Activated CD8-positive, alpha-beta T cell treated with anti-CD3 and anti-CD28 coated beads for 36 hours (primary cell): Measurements from ENCODE around the gene ATP6V1C2. TPM values are rescaled to one million over a fixed set of nuclear protein-coding genes. Genes with fewer than 3 reads are reported as not detected.
"Not testable (repeated sequence)": the region's sequence is repeated elsewhere in the genome, so short reads cannot be mapped to it uniquely, and the experiment has no call there.

Source experiments
- ATAC-seq: fragments of 200-7000 bp; cut with Tn5 transposase; one replicate; pipeline ENCODE4 v1.10.0; 2021; ENCODE audit warnings: mild to moderate bottlenecking, moderate library complexity
- CTCF ChIA-PET: fragments of 350-600 bp; sonication (Branson Sonifier 250); formaldehyde crosslinking; loops from one replicate; lab custom pipeline; 2021; ENCODE audit warnings: antibody characterized with exemption; lab: Charles Lee
- POLR2A ChIA-PET: fragments of 350-600 bp; sonication (Branson Sonifier 250); formaldehyde crosslinking; loops from one replicate; lab custom pipeline; 2021; ENCODE audit warnings: antibody characterized with exemption; lab: Charles Lee
- DNase-seq: peaks from one replicate; pipeline ENCODE4 v3.0.0-alpha.2; 2020
- H3K27ac Mint-ChIP-seq: one replicate; pipeline ENCODE4 v1.8.0; 2021; ENCODE audit warnings: mild to moderate bottlenecking, mixed read lengths
- H3K27me3 Mint-ChIP-seq: one replicate; pipeline ENCODE4 v1.8.0; 2021; ENCODE audit warnings: mixed read lengths
- H3K36me3 Mint-ChIP-seq: one replicate; pipeline ENCODE4 v1.8.0; 2021; ENCODE audit warnings: low read depth, mixed read lengths
- H3K4me1 Mint-ChIP-seq: one replicate; pipeline ENCODE4 v1.8.0; 2021; ENCODE audit warnings: low read depth, mixed read lengths
- H3K4me3 Mint-ChIP-seq: one replicate; pipeline ENCODE4 v1.8.0; 2021; ENCODE audit warnings: mild to moderate bottlenecking, moderate library complexity, mixed read lengths
- H3K9me3 Mint-ChIP-seq: one replicate; pipeline ENCODE4 v1.8.0; 2021; ENCODE audit warnings: mixed read lengths
- CTCF ChIP-seq: fragments of 200-600 bp; IDR thresholded peaks from one replicate; pipeline ENCODE4 v1.8.0; 2022; ENCODE audit warnings: antibody characterized with exemption, mild to moderate bottlenecking
- intact Hi-C: fragments of 100-400 bp; cut with micrococcal nuclease; formaldehyde crosslinking; loops from one replicate; pipeline ENCODE4 v1.10.0; 2022
- total RNA-seq, 2 experiments: library from RNA; stranded (reverse); gene quantifications; one replicate each; pipeline ENCODE4 v1.2.3, GENCODE V29; 2021

ATP6V1C2 gene
- total RNA-seq, 2 experiments from 2014 or later, result not detected

- H3K4me3 Mint-ChIP-seq, result no peak overlapping the region
- no peak for ATAC-seq
- peaks cover 51% of the 10 kb centered on the region for H3K36me3 Mint-ChIP-seq
- no peak for TF ChIP-seq CTCF
- no peak overlapping the region for H3K27ac Mint-ChIP-seq
- DNase-seq, result no peak
- no peaks in the 10 kb centered on the region for H3K9me3 Mint-ChIP-seq
- no peaks in the 10 kb centered on the region for H3K27me3 Mint-ChIP-seq
- ChIA-PET POLR2A (no interaction called here), CTCF (no interaction called here)
- H3K4me1 Mint-ChIP-seq, result peaks cover 39% of the 10 kb centered on the region
- intact Hi-C loops, result no loop called here
These were observed 85.1 kb downstream of the ATP6V1C2 start for GRCh38 chr2:10806543-10806942.

- H3K9me3 Mint-ChIP-seq, result no peaks in the 10 kb centered on the region
- peak overlapping the region; percentile 84 for H3K4me3 Mint-ChIP-seq
- H3K4me1 Mint-ChIP-seq, result peaks cover 36% of the 10 kb centered on the region
- ATAC-seq (no peak), DNase-seq (no peak)
- H3K27me3 Mint-ChIP-seq, result no peaks in the 10 kb centered on the region
- intact Hi-C loops, result no loop called here
- TF ChIP-seq CTCF, result no peak
- peaks cover 42% of the 10 kb centered on the region for H3K36me3 Mint-ChIP-seq
- CTCF ChIA-PET, result no interaction called here
- H3K27ac Mint-ChIP-seq, result peak overlapping the region; percentile 93
- POLR2A ChIA-PET, result no interaction called here
These were observed 89.1 kb downstream of the ATP6V1C2 start for GRCh38 chr2:10810202-10811161.

- no peak for TF ChIP-seq CTCF
- POLR2A ChIA-PET, result interaction anchor here (0.8 to 2.2 kb wide), 12 partner anchors 9 to 365 kb away, joined by 3 to 9 read pairs (median 4); partner anchors contain the start of gene NOL10
- CTCF ChIA-PET, result interaction anchor here (0.7 to 1.5 kb wide), 6 partner anchors 9 to 321 kb away, joined by 3 to 6 read pairs (median 4); a partner anchor contains a TSS
- Mint-ChIP-seq H3K27ac (peak overlapping the region; percentile 93), H3K4me3 (peak overlapping the region; percentile 84), H3K9me3 (no peaks in the 10 kb centered on the region), H3K36me3 (peaks cover 40% of the 10 kb centered on the region), H3K4me1 (peaks cover 36% of the 10 kb centered on the region), H3K27me3 (no peaks in the 10 kb centered on the region)
- DNase-seq (no peak), ATAC-seq (no peak)
- intact Hi-C loops, result no loop called here
These were observed 90.1 kb downstream of the ATP6V1C2 start for GRCh38 chr2:10811517-10811916.

- H3K27ac Mint-ChIP-seq, result peak within 1 kb of the TSS; percentile 93
- ATAC-seq, result peak; percentile 94
- ChIA-PET CTCF (interaction anchor here (0.6 to 1.5 kb wide), 8 partner anchors 10 to 320 kb away, joined by 3 to 6 read pairs (median 3); a partner anchor contains a TSS), POLR2A (interaction anchor here (0.8 to 2.2 kb wide), 12 partner anchors 10 to 366 kb away, joined by 3 to 9 read pairs (median 4); partner anchors contain the start of gene NOL10)
- H3K36me3 Mint-ChIP-seq, result peaks cover 32% of the 10 kb centered on the region
- intact Hi-C loops, result no loop called here
- DNase-seq, result peak; percentile 97
- no peaks in the 10 kb centered on the region for H3K27me3 Mint-ChIP-seq
- peaks cover 33% of the 10 kb centered on the region for H3K4me1 Mint-ChIP-seq
- no peak for TF ChIP-seq CTCF
- no peaks in the 10 kb centered on the region for H3K9me3 Mint-ChIP-seq
- peak within 1 kb of the TSS; percentile 84 for H3K4me3 Mint-ChIP-seq
These were observed 91.1 kb downstream of the ATP6V1C2 start, which contains the start of gene PDIA6 for GRCh38 chr2:10812362-10813162. PDIA6 (minus strand) TSS chr2:10812785; CDS start chr2:10812696, 89 bp downstream.

GRCh38 chr2:10813163-10814138 is 92.0 kb downstream of the ATP6V1C2 start:
- intact Hi-C loops, ATAC-seq, H3K27me3 Mint-ChIP-seq, H3K9me3 Mint-ChIP-seq, DNase-seq: not testable (repeated sequence)
- ChIA-PET POLR2A (interaction anchor here (2.2 kb wide), 1 partner anchor 124 kb away, joined by 9 read pairs; the partner anchor contains the start of gene NOL10), CTCF (interaction anchor here (1.5 to 5.7 kb wide), 2 partner anchors 19 to 22 kb away, joined by 3 to 31 read pairs; no protein-coding TSS in a partner anchor)
- peaks cover 25% of the 10 kb centered on the region for H3K36me3 Mint-ChIP-seq
- peak overlapping the region; percentile 55 for H3K27ac Mint-ChIP-seq
- H3K4me3 Mint-ChIP-seq, result peak overlapping the region; percentile 78
- peaks cover 24% of the 10 kb centered on the region for H3K4me1 Mint-ChIP-seq
